Fibroblast of the conjunctiva (primary cell): ENCODE results near the gene SLC25A26.
A peak's percentile ranks its signal among the peaks of the same experiment; 100 is the strongest.

Source experiments
- DNase-seq: peaks from one replicate; pipeline ENCODE4 v3.0.0-alpha.2; 2010; ENCODE audit warnings: low read depth

The SLC25A26 gene

DNA sequence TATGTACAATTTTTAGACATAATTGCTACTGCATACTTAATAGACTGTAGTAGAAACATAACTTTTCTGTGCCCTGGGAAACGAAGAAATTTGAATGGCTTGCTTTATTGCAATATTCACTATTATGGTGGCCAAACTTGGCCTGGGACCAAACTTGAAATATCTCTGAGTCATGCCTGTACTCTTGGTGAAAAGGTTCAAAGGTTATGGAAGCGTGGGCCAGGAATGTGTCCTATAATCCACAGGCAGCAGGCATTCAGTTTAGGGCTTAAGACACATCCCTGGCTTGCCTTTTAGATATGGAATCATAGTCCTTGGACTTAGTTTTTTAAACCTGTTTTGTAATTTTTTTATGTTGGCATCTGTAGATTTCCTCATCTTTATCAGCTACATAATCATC is 155.8 kb downstream of the SLC25A26 start:
- DNase-seq = peak; percentile 77

DNA sequence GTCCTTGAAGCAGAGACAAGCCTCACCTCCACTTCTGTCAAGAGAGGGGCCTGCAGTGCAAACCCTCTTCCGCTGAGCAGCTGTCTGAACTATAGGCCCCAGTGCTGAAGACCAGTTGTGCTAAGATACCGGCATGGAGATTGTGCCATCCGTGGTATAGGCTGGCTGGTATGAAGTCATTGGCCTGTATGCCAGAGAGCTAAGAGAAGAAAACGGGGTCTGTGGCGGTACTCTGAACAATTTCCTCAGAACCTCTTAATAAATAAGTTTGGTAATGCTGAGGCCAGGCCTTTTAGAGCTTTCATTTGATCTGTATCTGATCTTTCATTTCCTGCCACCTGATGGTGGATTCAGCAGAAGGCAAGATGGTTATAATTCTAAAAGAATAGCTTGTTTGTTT is 157.0 kb downstream of the SLC25A26 start:
- no peak for DNase-seq

DNA sequence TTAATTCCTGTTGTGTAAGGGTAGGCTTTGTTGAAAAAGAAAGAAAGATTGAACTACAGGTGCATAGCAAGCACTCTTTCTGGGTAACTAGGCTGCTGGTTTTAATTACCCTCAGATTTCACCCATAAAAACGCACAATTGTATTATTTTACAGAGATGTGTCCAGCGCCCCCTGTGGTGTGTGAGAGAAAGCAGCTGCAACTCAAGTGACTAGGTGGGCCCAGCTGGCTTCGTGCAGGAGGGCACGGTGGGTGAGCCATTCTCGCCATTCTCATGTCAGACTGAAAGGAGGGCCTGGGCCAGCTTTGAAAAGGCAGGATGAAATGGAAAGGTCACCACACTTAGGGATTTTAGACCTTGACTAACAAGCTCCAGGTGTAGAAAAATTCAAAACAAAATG is 157.5 kb downstream of the SLC25A26 start:
- DNase-seq = no peak

DNA sequence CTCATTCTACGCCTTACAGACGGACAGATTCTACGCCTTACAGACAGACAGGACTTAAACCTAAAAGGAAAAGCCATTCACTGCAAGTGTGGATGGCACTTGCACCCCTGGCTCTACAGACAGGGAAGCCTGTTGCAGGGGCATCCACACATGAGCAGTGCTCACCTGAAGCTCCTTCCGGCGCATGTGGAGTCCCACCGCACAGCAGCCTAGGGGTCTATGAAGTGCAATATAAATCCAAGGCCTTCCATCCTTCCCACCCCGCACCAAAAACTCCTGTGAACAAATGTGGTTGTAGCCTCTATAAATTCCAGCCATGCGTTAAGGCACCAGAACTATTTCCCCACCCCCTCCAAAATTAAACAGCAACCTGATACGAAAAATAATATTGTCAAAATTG is 158.8 kb downstream of the SLC25A26 start:
- DNase-seq = no peak

DNA sequence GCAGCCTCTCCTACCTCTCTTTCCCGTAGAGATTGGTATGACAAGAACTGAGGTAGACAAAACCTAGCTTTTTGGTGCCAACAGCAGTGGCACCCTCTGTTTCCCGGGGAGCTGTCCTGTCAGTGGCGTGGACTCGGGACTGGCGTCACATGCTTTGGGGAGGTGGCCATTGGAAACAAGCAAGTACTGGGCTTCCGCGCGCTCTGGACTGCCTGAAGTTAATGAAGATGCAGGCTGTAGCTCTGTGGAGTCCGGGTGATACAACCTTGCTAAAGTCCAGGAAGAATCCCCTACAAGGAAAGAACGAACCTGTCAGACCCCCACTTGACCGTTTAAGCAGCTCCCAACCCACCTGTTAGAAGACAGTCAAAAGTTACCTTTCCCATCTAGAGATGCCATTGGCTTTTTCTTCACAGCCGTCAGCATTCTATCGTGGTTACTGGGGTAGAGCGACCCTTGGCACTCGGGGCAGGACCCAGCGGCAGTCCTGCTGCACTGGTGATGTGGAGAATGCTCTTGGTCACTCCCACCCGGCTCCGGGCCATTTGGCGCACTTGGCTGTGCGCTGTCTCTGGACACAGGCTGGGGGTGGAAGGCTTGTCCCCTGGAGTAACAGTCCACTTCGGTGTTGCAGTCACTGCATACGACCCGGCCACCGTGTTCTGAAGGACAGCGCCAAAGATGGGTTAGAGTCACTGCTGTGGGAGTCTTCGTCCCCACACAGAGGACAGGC is 159.6 kb downstream of the SLC25A26 start:
- DNase-seq = no peak

DNA sequence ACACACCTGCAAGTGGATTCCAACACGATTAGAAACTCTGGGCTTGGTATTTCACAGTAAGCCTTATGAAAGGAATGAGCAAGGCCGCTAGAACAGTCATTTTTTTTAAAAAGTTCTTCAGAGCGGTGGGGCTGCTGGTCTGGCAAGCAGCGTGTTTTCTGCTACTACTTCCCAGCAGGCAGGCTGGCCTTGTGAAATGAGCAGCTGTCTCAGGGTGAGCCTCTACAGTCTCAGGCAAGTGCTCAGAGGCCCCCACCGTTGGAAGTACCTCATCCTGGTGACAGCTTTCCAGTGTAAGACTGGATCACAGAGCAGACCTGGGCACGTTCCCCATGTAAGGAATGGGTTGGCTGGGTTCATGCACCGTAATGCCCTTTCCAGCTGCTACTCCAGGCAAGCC is 160.8 kb downstream of the SLC25A26 start:
- no peak for DNase-seq

DNA sequence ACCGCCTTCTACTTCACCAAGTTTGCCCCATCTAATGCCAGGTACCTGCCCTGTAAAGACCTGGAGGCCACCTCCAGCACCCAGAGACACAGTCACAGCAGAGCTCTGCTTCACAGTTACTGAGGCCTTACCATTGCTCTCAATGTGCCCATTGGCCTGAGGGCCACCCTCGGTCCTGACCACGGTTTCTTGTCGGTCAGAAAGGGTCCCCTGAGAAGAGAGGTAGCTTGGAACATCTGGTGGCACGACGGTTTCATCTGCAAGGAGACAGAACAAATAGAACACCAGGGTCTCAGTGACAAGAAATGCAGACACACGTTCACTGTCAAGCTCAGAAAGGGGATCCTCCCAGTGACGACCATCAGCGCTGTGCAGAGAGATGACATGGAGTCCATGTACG is 161.3 kb downstream of the SLC25A26 start:
- no peak for DNase-seq

DNA sequence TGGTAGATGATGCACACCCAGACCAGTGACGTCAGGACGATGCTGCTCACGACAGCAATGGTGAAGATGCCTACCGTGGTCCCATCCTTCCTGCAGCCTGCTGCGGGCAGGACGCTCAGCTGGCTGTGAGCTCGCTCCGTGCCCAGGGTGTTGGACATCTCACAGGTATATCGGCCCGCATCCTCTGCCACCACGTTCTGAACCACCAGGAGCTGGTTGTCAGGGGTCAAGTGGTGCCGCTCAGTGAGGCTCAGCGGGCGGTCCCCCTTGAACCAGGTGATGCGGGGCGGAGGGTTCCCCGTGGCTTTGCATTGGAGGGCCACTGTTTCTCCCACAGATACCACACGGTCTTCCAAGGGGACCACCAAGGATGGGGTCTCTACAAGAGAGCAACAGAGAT is 162.2 kb downstream of the SLC25A26 start:
- DNase-seq = no peak

DNA sequence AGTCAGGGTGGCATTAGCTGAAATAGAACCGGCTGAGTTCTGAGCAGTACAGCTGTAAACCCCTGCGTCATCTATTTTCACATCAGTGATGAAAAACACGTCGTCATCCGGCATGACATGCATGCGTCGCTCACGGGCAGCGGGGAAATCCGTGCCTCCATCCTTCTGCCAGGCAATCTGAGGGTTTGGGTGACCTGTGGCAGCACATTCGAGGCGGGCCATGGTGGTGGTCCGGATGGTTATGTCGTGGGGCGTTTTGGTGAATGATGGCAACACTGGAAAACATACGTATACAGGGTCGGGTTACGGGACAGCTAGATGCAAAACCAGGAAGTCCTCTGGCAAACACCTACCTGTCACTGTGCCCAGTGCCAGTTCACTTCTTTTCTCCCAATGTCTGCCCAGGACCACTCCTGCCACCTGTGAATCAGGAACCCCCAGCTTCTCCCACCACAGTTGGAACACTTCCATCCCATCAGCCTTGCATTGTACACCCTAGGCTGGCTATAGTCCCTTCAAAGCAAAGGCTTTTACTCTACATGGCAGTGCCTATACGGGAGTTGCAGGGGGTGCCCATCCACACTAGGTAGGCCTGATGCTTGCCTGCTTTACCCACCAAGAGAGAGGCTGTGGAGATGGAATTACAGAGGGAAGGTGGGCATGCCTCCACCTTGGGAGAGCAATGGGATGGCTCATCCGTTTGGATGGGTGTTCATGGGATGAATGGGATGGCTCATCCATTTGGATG is 163.4 kb downstream of the SLC25A26 start:
- DNase-seq = no peak

DNA sequence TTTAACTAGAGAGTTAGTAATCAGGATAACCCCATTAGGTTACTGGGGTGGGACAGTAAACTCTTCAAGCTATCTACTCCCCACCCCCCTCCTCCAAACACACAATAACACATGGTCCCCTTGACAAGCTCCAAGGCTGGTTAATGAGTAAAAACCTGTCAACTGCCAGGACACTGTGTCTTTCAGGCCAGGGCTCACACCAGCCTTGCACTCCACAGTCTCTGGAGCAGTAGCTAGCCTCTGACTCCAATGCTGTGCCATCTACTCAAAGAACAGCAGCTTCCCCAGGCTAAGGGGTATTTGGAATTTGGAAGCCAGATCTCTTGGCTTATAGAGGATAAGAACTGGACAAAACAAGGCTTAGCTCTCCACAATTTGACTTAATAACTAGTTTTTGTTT is 164.3 kb downstream of the SLC25A26 start:
- no peak for DNase-seq

DNA sequence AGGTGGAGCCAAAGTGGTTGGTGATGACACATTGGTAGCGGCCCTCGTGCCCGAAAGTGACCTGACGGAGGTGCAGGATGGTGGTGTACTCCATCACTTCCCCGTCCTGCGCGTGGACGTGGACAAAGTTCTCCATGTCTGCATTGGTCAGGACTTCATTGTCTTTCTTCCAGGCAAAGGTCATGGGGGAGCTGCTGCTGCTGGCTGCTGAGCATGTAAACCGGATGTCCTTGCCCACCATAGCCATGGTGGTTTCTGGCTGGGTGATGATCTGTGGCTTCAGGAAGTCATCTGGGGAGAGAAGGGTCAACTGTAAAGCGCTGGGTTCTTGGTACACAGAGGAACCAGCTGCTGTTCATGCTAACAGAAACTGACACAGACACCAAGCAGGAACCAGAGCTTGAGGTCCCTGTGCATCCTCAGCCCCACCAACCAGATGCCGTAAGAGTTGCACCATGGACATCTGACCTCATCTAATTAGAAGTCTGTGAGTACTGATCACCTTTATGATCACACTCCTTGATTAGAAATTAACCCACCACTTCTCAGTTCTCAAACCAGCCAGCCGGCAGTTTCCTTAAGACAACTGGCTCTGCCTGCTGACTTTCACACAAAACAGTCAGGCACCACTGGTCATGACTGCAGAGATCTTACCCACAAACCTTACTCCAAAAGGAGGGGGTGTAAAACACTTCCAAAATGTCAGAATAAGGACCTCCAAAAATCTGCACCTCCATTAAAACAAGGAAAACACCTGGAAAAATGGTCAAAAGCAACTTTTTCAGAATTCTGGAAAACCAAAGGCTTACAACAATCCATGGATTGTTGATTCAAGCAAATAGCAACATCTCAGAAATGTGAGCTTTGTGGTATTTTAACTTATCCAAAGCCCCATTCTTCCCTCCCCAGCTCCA is 165.5 kb downstream of the SLC25A26 start:
- DNase-seq = no peak

DNA sequence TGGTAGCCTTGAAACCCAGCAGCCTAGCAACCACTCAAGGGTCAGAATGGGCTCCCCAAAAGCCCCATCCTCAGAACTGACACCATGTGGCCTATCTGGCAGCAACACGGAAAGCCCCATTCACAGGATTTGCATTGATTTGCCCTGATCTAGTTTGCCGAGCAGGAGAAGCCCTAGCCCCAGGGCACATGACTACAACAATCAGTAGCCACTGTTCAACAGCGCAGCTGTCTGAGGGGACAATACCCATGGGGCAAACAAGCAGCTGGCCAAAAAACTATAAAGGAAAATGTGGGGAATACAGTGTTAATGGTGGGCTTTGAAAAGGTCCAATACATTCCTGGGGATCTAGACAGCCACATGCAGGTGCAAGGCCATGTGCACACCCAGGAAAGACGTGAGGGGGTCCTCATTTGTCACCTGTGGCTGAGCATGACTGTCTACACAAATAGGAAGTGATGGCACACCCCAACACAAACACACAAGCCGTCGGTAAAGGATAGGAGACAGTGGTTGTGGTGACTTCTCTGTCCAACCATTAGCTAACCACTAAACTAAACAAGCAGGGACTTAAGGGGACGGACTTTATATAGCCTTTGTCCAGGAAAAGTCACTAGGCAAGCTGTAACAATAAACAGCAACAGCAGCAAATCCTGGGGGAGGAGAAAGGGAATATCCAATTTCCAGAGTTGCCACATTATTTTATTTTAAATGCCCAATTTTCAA is 166.3 kb downstream of the SLC25A26 start:
- DNase-seq = no peak

DNA sequence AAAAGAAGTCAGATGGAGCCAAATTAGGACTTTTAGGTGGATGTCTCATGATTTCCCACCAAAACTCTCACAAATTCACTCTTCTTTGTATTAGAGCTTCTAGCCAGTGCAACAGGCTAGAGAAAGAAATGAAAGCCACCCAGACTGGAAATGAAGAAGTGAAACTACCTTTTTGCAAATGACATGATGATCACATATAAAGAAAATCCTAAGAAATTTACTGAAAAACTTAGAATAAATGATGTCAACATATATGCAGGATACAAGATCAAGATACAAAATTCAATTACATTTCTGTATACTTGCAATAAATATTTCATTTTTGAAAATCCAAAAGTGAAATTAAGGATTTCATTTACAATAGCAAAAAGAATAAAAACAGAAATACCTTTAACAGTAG is 169.2 kb downstream of the SLC25A26 start:
- DNase-seq = no peak

DNA sequence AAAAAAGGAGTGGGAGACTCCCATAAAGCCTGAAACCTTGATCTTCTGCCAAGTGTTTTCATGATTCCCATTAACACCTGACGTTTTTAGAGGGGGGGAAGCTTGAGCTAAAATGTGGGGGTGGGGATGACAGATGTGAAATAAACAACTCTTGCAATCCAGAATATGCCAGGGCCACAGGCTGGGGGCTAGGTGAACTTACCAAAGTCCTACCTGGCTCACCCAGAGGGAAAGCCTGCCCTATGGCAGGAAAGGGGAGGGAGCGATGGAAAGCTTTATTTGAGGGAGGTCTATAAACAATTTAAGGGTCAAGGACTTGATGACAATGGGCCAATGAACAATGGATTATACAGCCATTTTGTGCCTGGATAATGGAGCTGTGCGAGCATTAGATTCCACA is 171.7 kb downstream of the SLC25A26 start:
- DNase-seq = no peak

DNA sequence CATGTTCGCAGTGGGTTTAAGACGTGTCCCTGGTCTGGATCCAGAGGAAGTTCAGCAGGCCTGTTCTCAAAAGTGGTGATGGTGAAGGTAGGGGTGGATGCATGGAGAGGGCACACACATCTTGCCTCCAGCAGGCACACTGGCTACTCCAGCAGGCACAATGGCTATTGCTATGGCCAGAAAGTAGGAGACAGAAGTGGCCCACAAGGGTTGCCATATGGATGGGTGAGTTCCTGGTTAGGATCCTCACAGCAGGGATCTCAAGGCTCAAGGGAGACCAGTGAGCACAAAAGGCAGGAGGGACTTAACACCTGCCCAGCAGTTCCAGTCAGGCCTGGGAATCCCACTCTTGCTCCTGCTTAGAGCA is 172.1 kb downstream of the SLC25A26 start:
- no peak for DNase-seq

DNA sequence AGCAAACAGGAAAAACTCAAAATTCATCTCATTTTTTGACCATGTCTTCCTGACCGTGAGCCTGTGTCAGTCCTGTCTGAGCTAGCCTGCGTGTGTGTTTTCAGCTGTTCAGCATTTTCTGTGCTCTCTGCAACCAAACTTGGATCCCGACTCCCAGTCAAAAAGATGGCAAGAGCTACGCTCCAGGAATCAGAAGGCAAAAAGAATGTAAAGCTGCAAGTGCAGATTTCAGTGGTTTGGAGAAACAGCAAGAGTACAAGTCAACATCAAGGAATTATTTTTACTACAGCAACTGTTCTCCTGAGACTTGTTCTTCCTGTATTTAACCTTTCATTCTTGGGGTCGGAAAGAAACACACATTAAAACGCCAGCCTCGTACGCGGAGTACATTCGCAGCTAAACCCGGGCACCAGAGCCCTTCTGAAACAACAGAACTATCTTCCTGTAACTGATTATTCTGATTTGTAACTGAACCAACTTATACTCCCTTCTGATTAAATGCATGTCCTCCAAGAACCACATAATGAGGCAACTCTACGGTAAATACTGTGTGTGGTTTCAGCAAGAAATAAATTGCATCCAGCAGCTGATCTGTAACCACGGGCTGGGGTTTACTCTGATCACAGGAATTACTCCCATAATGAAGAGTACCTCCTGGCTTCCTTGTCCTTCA is 172.7 kb downstream of the SLC25A26 start:
- DNase-seq = peak; percentile 55

DNA sequence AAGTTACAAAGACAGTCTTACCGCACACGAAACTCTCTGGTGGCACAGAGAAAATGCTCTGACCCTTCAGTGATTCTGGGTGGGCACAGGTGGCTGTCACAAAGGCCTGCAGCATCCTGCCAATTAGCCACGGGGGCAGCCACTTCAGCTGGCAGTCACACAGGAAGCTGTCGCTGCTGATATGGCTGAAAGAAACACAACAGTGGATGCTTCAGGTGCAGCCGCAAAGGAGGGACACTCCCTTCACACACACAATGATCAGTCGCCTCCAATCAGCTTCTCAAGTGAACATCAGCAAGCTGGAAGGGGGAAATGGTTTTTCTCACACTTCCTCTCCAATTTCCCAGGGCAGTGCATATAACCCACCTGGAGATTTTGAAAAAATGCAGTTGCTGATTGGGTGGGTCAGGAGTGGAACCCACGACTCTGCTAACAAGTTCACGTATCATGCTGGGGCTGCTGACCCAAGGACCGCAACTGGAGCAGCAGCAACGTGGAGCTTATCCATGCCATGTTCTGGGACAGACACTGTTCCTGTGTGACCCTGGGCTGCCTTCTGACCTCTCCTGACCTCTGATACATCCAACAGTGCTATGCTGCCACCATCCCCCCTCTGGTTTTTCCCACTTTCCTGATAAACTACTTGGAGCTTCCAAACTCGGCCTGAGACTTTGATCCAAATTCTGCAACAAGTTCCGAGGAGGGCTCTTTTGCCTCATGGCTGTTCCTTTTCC is 173.4 kb downstream of the SLC25A26 start:
- no peak for DNase-seq

DNA sequence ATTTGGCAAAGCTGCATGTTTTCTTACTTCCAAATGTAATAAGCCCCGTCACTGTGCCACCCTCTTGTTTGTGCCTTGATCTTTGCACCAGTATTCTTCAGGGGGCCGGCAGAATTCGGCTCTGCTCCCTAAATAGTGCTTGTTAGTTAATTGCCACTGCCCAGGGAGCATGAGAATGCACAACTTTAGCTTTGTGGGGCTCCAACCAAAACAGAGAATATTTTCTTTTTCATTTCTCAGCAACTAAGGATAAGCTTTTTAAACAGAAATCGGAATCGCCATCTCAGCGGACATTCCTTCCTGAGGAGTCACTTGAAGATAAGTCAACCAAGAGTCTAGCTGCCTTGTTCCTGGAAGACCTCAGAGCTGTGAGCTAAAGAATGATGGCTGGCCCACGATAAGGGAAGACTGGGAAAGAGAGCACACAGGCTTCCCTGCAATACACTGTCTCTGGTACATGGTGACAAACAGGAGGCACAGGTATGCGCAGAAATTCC is 174.0 kb downstream of the SLC25A26 start:
- DNase-seq = no peak

DNA sequence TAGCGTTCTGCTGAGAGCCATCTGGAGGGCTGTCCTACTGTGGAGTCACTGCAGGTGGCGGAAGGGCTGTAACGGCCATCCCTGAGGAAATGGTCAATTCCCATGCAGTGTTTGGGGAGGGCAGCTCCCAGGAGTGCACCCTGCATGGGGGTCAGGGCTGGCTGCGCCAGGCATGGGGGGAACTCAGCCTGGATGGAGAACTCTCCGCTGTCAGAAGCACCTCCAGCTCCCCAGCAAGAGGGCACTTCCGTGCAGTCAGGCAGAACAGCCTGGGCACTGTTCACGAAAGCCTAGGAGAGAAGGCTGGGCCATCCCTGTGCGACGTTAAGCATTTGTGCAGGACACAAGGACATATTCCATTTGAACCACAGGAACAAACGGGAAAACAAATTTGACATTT is 174.8 kb downstream of the SLC25A26 start:
- DNase-seq = no peak

DNA sequence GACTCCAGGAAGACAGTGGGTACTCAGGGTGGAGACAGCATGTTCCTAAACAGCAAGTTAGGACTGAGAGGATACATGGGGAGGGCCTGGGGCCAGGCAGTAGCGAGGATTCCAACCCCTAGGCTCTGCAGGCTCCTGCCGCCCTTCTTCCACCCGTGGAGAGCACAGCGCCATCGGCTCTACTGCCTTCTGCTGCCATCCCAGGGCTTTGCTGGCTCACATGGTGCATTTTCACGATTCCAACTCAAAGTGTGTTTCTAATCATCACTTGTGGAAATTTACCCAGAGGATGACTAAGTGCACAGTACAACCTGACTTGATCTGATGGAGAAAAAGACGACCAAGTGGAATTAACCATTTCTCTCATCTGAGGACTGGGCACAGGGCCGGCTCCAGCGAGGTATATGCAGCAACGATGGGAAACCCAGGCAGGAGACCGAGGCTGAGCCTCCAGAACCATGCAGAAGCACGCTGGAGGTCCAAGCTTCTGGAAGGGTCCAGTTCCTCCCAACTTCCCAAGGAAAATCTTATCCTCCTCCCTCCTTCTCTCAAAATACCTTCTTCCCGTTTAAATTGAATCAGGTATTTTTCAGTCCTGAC is 175.5 kb downstream of the SLC25A26 start:
- no peak for DNase-seq
